CD4-positive, alpha-beta T cell treated with Interleukin-12 subunit alpha and Interleukin-12 subunit beta, for 1 hour (primary cell): ENCODE results near the gene TOPBP1.
"Not testable (repeated sequence)": the region's sequence is repeated elsewhere in the genome, so short reads cannot be mapped to it uniquely, and the experiment has no call there.

Source experiments
- DNase-seq: peaks from one replicate; pipeline ENCODE4 v3.0.0-alpha.2; 2020

Gene TOPBP1

DNA sequence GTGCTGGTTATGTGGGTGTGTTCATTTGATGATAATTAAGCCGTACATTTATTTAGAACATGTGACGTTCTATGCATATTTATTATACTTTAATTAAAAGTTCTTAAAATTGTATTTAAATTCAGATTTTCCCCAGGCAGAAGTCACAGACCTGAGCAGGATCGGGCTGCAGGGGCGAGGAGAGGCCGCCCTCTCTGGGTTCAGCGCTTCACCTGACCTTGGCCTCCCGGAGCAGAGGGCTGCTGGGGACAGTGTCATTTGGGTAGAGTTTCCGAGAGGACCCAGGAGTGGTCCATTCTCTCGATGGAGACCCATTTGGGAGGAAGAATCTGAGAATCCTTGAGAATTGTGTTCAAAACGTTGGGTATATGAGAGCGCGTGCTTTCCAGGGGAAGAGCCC is 12.0 kb upstream of the TOPBP1 start:
- no peak for DNase-seq

DNA sequence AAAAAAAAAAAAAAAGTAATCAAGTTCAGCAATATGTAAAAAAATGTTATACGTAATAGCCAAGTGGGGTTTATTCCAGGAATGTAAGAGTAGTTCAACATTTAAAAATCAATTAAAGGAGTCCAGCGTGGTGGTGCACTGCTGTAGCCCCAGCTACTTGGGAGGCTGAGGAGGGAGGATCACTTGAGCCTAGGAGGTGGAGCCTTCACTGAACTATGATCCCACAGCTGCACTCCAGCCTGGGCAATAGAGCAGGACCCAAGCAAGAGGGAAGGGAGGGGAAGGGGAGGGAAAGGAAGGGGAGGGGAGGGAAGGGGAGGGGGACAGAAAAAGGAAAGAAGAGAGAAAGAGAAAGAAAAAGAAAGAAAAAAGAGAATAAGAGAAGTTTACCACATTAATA is 10.7 kb upstream of the TOPBP1 start:
- no peak for DNase-seq

GRCh38 chr3:133670525-133670995 is 8.8 kb upstream of the TOPBP1 start:
- DNase-seq: no peak

GRCh38 chr3:133669949-133670524 is 8.3 kb upstream of the TOPBP1 start:
- no peak for DNase-seq

DNA sequence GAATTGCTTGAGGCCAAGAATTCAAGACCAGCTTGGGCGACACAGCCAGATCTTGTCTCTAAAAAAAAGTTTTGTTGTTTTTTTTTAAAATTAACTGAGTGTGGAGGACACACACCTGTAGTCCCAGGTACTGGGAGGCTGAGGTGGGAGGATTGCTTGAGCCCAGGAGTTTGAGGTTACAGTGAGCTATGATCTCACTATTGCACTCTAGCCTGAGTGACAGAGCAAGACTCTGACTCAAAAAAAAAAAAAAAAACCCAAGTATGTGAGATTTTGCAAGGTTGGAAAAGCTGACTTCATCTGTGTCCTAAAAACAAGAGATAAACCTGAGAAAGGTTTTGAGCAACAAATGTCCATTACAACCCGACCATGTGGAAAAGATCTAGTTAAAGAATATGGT is 5.4 kb upstream of the TOPBP1 start:
- DNase-seq: no peak

DNA sequence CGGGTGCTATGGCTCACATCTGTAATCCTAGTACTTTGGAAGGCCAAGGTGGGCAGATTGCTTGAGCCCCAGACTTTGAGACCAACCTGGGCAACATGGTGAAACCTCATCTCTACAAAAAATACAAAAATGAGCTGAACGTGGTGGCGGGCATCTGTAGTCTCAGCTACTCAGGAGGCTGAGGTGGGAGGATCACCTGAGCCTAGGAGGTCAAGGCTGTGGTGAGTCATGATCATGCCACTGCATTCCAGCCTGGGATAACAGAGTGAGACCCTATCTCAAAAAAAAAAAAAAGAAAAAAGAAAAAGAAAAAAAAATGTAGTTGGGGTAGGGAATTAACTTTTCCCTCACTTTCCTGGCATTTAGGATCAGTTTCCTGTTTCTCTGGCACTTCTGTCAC is 3.4 kb upstream of the TOPBP1 start:
- DNase-seq: not testable (repeated sequence)

DNA sequence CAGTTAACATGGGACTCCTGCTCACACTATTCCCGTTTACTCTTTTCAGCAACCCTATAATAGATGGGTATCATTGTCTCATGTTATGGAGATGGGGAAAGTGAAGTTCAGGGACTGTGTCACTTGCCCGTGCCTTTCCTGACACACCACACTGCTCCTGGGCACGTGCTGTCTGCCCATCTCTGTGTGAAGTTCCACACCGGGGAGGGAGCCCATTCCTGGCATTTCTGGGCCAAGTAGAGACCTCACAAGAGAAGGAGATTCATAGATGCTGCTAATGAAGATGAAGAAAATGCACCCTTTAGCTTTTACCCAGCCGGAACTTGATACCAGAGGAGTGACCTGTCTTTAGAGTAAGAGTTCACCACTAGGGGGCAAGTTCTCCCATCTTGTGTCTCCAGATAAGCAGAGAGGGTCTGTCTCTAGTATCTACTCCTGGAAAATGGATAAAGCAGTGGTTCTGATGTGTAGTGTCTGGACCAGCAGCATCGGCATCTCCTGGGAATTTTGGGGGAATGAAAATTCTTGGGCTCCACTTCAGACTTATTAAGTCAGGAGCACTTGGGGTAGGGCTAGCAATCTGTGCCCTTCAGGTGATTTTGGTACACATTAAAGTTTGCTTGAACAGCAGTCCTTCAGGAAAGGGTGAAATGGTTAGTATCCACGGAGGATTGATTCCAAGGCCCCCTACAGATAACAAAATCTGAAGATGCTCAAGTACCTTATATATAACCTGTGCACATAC is 2.0 kb upstream of the TOPBP1 start:
- peak; percentile 73 for DNase-seq

GRCh38 chr3:133662278-133662651 is 524 bp upstream of the TOPBP1 start:
- DNase-seq: peak; percentile 42

GRCh38 chr3:133659806-133660205 is 1.9 kb downstream of the TOPBP1 start:
- no peak for DNase-seq

DNA sequence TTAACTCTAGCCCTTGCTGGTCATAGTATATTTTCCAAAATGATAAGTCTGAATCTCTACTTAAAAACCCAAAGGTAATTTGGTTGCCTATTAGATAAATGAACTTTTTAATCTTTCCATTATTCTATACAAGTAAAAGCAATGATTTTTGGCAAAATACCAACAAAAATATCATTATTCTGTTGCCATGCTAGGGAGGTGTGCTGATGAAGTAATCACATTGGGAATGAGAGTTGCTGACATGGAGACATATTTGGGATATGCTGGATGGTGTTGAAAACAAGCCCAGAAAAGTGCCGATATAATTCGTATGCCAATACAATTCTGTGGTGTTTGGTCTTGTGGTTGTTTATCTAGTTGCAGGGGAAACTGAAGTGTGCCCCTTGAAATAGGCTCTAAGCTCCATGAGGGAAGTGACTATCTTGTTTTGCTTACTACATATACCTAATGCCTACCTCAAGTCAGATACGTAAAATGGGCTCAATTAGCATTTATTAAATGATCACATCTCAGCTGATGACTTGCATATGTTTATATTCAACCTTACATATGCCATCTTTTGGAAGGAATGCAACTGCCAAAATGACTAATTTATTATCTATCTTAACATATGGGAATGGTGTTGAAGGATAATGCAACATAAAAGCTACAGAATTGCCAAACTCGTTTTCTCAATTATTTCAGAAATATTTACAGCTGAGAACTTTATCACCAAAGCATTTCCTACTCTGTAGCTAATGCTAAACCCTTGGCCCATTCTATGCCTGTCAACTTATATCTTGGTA is 5.8 kb downstream of the TOPBP1 start:
- no peak for DNase-seq

DNA sequence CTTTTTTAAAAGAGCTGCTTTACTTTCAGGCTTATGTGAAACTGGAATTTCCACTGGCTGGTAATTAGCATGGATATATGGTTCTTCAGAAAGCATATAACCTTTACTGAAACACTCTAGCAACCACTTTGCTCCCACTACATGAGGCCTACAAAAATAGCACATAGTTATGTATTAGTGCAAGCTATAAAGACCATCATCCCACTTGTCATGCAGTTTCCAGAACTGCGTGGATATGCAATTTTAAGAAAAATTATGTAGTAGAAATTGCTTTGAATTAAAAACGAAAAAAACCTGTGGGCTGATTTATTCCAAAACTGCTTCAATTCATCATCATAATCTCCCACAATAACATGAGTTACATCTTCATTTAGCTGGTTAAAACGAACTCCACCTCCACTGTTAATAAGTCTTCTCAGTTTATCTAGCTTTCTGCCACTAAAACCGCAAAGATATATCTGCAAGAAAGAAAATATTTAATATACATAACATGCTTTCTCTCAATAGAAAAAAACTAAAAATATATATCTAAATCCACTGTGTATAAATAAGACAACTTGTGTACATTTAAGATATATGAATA is 12.2 kb downstream of the TOPBP1 start:
- DNase-seq: no peak

DNA sequence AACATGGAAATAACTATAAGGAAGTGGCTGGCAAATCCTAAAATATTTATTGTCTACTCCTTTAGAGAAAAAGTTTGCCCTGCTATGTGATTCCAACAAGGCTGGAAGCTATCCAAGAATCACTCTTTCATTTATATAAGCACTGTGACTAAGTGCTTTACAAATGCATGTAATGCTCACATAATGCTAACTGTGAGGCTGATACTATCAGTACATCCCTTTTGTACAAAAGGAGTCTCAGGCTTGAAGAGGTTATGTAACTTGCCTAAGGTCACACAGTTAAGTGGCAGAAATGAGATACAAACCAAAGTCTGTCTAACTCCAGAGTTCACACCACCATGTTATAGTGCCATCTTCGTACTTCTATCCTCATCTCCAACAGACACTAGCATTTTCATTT is 17.0 kb downstream of the TOPBP1 start:
- no peak for DNase-seq

DNA sequence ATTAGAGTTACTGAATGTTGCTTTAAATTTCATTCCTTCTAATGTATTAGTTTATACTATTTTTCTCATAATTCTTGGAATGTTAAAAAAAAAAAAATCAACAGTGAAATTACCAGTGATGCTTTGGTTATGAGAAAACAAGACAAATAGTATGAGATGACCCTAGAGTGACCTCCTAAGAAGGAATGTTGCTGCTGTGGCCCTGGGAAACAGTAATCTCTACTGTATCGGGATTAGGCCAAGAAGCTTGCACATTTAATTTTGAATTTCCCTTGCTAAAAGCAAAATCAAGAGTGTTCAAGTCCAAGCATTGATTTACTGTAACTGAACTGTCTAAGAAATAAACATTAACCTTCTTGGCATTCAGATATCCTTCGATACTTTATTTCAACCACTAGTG is 18.1 kb downstream of the TOPBP1 start:
- no peak for DNase-seq

DNA sequence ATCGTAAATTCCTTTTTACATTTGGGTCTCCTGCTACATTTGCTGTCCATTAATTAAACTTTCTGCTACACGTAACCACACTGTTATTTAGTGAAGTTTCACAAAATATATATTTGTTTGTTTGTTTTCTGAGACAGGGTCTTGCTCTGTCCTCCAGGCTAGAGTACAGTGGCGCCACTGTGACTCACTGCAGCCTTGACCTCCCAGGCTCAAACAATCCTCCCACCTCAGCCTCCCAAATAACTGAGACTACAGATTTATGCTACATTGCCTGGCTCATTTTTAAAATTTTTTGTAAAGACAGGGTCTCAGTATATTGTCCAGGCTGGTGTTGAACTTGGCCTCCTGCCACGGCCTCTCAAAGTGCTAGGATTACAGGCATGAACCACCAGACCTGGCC is 20.5 kb downstream of the TOPBP1 start:
- DNase-seq: no peak

- DNase-seq: no peak
Measured at GRCh38 chr3:133633439-133633838, 28.3 kb downstream of the TOPBP1 start.

GRCh38 chr3:133629146-133629545 is 32.6 kb downstream of the TOPBP1 start:
- DNase-seq: no peak

DNA sequence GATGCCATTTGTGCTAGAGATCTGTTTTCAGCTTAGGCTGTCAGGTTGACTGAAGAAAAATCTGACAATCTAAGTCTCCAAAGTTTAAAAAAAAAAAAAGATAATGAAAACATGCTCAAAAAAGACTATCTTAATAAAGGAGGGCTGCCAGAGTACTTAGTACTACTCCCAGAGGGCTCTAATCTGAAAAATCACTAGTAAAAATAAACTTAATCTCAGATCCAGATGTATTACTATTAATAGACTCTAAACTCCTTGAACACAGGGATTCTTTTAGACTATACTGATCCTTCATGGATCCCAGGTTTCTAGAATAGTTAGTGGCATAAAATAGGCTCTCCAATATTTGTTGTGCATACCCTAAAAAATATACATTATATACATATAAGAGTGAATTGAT is 34.0 kb downstream of the TOPBP1 start:
- no peak for DNase-seq

DNA sequence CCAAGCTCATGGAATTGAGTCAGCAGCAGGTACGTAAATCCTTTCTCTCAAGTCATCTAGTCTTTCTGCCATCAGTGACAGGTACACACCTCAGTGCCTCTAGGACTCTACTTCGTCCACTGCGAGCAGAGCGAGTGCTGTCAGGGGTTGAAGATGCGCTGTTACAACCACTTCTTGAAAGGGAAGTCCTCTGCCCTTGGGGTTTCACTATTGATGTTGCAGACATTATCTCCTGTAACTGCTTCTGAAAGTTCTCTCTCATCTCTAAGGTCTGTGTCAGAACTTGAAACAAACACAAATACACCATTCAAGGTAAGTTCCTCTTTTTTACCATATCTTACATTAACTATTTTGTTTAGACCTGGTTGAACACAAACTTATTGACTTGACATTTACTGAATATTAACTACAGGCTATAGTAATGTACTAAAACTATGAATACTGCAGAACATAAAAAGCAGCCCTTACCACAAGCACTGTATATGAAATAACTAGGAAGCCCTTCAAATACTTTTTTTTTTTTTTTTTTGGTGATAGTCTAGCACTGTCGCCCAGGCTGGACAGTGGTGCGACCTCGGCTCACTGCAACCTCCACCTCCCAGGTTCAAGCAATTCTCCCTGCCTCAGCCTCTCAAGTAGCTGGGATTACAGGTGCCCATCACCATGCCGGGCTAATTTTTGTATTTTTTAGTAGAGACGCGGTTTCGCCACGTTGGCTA is 41.5 kb downstream of the TOPBP1 start:
- DNase-seq: no peak

DNA sequence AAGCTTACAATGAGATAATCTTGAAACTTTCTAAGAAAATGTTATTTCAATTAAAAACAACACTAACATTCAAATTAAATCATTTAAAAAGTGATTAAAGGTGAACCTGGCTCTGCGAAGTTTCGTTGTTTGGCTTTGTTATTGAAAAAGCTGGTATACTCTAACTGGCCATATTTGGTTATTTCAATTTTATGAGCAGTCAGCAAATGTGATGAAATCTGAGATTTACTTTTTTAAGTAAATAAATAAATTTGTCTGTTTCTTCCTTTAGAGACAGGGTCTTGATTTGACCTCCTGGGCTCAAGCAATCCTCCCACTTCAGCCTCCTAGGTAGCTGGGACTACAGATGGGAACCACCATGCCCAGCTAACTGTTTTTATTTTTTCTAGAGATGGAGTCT is 50.2 kb downstream of the TOPBP1 start:
- no peak for DNase-seq

DNA sequence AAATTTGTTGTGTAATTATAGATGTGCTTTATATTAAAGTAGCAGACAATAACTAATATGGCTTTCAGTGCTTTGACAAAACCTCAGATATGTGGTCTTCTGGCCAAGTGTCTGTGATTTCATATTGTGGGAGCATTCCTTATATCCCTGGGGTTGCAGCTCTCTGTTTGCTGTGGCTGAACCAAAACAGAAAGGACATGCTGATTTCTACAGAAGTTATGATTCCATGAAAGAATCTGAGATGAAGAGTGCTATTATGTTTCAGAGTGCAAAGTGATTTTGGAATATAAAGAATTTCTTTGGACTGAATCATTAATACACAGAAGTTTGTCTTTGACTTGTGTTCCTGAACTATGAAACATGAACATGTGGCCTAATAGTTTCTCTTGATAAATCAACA is 51.7 kb downstream of the TOPBP1 start:
- no peak for DNase-seq

DNA sequence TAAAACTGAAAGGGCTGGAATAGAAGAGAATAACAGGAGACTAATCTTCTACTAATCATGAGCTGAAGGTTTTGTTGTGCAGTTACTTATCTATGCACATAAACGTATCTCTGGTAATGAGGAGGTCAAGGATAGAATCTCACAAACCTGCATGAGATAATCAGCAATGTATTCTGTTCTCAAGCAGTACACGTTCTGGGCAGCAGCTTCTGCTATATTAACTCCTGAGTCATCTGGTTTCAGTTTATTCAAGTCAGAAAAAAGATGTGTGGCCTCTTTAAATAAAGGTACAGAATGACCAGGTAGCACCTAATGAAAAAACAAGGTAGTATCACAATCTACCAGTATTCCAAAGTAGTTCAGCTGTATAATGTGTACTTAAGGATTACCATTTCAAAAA is 53.4 kb downstream of the TOPBP1 start:
- DNase-seq: no peak

DNA sequence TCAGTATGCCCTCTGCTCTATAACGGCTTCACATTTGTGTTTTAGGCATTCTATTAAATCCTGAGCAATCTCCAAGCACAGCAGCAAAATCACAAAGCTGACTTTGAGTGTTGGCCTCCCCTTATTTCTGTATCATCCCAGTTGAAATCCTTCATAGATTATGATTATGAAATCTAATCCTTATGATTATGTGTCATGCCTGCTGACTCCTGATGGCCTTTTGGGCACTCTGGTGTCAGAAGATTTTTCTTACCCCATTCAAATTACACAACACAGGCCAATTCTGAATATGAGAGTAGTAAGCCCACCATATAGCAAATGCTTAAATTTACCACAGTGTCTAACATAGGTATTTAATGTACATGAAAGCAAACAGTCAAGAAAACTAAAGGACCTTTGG is 53.9 kb downstream of the TOPBP1 start:
- no peak for DNase-seq

DNA sequence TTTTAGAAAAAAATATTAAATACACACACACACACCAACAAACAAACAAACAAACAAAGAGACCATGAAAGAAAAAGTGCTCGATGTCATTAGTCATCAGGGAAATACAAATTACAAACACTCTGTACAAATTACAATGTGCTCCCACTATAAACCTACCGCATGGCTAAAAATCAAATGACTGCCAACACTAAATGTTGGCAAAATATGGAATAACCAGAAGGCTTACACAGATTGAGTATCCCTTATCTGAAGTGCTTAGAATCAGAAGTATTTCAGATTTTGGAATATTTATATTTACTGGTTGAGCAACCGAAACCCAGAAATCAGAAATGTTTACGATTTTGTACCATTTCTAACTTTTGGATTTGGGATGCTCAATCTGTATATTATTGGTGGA is 54.8 kb downstream of the TOPBP1 start:
- DNase-seq: no peak
